ENCODE data around the gene ESD. TPM values are rescaled to one million over a fixed set of nuclear protein-coding genes. Genes with fewer than 3 reads are reported as not detected.

Gene ESD
- total and polyA plus RNA-seq, 10 of the 15 experiments (the other 5 are each of a cell fraction or from before 2014, with no cell fraction given), result 105 to 387 (median 195) TPM

GRCh38 chr13:46816371-46816770 lies 19.4 kb upstream of the ESD start:
- H3K79me2 ChIP-seq (ENCODE audit: control insufficient read depth, insufficient read depth, low read length), result no peaks in the 10 kb centered on the region

GRCh38 chr13:46812301-46812797 lies 15.4 kb upstream of the ESD start:
- DNase-seq (ENCODE audit: low read depth, low spot score), result no peak
- TF ChIP-seq NBN (IDR thresholded peaks at IDR 0.05) (no peak), SUPT20H (IDR thresholded peaks at IDR 0.05; ENCODE audit: borderline replicate concordance, control insufficient read depth, low read depth, low read length) (no peak), CREB1 (IDR thresholded peaks at IDR 0.05; ENCODE audit: low read depth) (no peak), MYB (IDR thresholded peaks at IDR 0.05; ENCODE audit: borderline replicate concordance, low read depth, low read length) (no peak), POLR2AphosphoS2 (IDR thresholded peaks at IDR 0.05; ENCODE audit: low read depth, low read length) (no peak), MXI1 (IDR thresholded peaks at IDR 0.05; ENCODE audit: low read depth, low read length) (no peak), NFXL1 (IDR thresholded peaks at IDR 0.05; ENCODE audit: borderline replicate concordance) (no peak), ZZZ3 (IDR thresholded peaks at IDR 0.05; ENCODE audit: control insufficient read depth, insufficient read length, low read depth) (no peak), RBBP5 (conservative IDR thresholded peaks at IDR 0.05) (no peak), PRDM15 (CRISPR knock-in tag; IDR thresholded peaks at IDR 0.05) (no peak), POLR2A (IDR thresholded peaks at IDR 0.05; ENCODE audit: low read depth, low read length) (no peak), ZBTB33 (IDR thresholded peaks at IDR 0.05) (no peak), STAT3 (IDR thresholded peaks at IDR 0.05; ENCODE audit: low read depth, low read length) (no peak)

More at GRCh38 chr13:46816371-46816770, 19.4 kb upstream of the ESD start:
- no peak for ATAC-seq
- no peak overlapping the region for H3K9ac ChIP-seq (ENCODE audit: control insufficient read depth, insufficient read depth, low read length)
- POLR2A ChIA-PET, result no interaction called here
- no peak for FAIRE-seq
- 10% methylated on average over 1 of the region's 1 CpG for WGBS (ENCODE audit: insufficient coverage, insufficient replicate concordance, low lambda C conversion rate, missing lambda C conversion rate)
- H3K4me1 ChIP-seq (ENCODE audit: control insufficient read depth, insufficient read depth, low read length), result no peaks in the 10 kb centered on the region
- H3K27ac ChIP-seq (ENCODE audit: control insufficient read depth, insufficient read depth), result no peak overlapping the region
- peaks cover 9% of the 10 kb centered on the region; the same call in 2 of the 3 replicates for H3K9me3 ChIP-seq (replicated peaks; ENCODE audit: control insufficient read depth, insufficient read depth, low read length)
- H3K4me2 ChIP-seq (ENCODE audit: control insufficient read depth, insufficient read depth), result no peak overlapping the region
- RAD21 ChIA-PET (ENCODE audit: unreplicated experiment), result interaction anchor here (0.6 to 1.0 kb wide), 2 partner anchors 10 to 13 kb away, joined by 3 read pairs; no protein-coding TSS in a partner anchor
- TF ChIP-seq PML (IDR thresholded peaks at IDR 0.05; ENCODE audit: low read length), result no peak
- BruUV-seq (replicated peaks), result no TSS peak
- no peaks in the 10 kb centered on the region for H3K36me3 ChIP-seq (ENCODE audit: control insufficient read depth in 2 of 2, insufficient read depth in 2 of 2, low read length in 1 of 2)
- CTCF ChIA-PET, result interaction anchor here (0.7 kb wide), 1 partner anchor 16 kb away, joined by 3 read pairs; no protein-coding TSS in a partner anchor
- SMC1A ChIA-PET (ENCODE audit: uncharacterized antibody, unreplicated experiment), result interaction anchor here (1.3 kb wide), 1 partner anchor 11 kb away, joined by 3 read pairs; no protein-coding TSS in a partner anchor
- no peak for DNase-seq (ENCODE audit: low read depth, low spot score)
- H2AFZ ChIP-seq (ENCODE audit: control insufficient read depth, low read depth, low read length), result no peak overlapping the region
- H4K20me1 ChIP-seq (ENCODE audit: control insufficient read depth, insufficient read depth), result no peaks in the 10 kb centered on the region
- intact Hi-C loops (cut with micrococcal nuclease; ENCODE audit: unreplicated experiment), result no loop called here
- no peak overlapping the region for H3K4me3 ChIP-seq
- H3K27me3 ChIP-seq (replicated peaks in 1 of 2; ENCODE audit: control insufficient read depth in 2 of 2, insufficient read depth in 2 of 2, low read length in 1 of 2), result peaks cover 0 to 4% of the 10 kb centered on the region in 2 experiments; a peak in 1 of 4 replicates
- in situ Hi-C loops (cut with MboI), result no loop called here

More at GRCh38 chr13:46812301-46812797, 15.4 kb upstream of the ESD start:
- CTCF ChIA-PET, result no interaction called here
- no peak overlapping the region for H2AFZ ChIP-seq (ENCODE audit: control insufficient read depth, low read depth, low read length)
- no peak overlapping the region for H3K4me2 ChIP-seq (ENCODE audit: control insufficient read depth, insufficient read depth)
- H3K9me3 ChIP-seq (replicated peaks; ENCODE audit: control insufficient read depth, insufficient read depth, low read length), result peaks cover 9% of the 10 kb centered on the region; the same call in 2 of the 3 replicates
- H3K4me1 ChIP-seq (ENCODE audit: control insufficient read depth, insufficient read depth, low read length), result no peaks in the 10 kb centered on the region
- BruUV-seq (replicated peaks), result no TSS peak
- H3K79me2 ChIP-seq (ENCODE audit: control insufficient read depth, insufficient read depth, low read length), result no peaks in the 10 kb centered on the region
- H4K20me1 ChIP-seq (ENCODE audit: control insufficient read depth, insufficient read depth), result no peaks in the 10 kb centered on the region
- H3K4me3 ChIP-seq, result no peak overlapping the region
- SMC1A ChIA-PET (ENCODE audit: uncharacterized antibody, unreplicated experiment), result interaction anchor here (1.0 kb wide), 1 partner anchor 8 kb away, joined by 3 read pairs; no protein-coding TSS in a partner anchor
- no peak overlapping the region for H3K27ac ChIP-seq (ENCODE audit: control insufficient read depth, insufficient read depth)
- intact Hi-C loops (cut with micrococcal nuclease; ENCODE audit: unreplicated experiment), result no loop called here
- POLR2A ChIA-PET, result no interaction called here
- ATAC-seq, result no peak
- in situ Hi-C loops (cut with MboI), result no loop called here
- no peak for FAIRE-seq
- H3K36me3 ChIP-seq (ENCODE audit: control insufficient read depth in 2 of 2, insufficient read depth in 2 of 2, low read length in 1 of 2), result no peaks in the 10 kb centered on the region
- no peak overlapping the region for H3K9ac ChIP-seq (ENCODE audit: control insufficient read depth, insufficient read depth, low read length)
- RAD21 ChIA-PET (ENCODE audit: unreplicated experiment), result no interaction called here
- H3K27me3 ChIP-seq (replicated peaks in 1 of 2; ENCODE audit: control insufficient read depth in 2 of 2, insufficient read depth in 2 of 2, low read length in 1 of 2), result peaks cover 0 to 4% of the 10 kb centered on the region in 2 experiments; a peak in 1 of 4 replicates
